ENCODE data around the gene CSF1R.

DNA sequence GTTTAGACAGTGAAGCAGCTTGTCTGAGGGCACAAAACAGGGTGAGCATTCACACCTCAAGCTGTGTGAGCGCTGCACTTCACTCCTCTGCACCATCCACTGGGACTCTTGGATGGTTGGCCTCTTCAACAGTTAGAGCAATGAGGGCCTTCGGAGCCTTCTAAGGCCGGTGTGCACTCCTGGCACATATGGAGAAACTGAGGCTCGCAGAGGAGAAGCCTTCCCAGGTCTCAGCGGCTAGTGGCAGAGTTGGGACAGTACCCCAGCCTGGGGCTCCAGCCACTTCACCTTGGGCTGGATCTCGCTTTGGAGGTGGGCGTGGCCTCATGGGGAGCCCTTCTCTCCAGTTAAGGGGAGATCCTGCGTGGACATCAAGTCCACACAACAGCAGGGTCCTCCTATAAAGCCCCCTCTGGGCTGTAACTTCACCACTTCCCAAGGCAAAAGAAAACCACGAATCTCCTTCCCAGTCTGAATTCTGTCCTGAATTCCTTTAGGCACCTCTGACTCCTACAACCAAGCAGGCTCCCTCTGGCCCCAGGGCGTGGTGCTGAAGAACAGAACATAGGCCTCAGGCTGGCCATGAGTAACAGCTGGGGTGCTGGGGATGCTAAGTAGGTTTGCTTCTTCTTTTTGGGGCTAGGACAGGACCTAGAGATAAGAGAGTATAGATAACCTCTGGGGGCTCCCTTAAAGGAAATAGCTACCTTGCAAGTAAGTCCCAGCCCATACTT lies 30.5 kb upstream of the CSF1R start:
- TF ChIP-seq, protein P1, sequence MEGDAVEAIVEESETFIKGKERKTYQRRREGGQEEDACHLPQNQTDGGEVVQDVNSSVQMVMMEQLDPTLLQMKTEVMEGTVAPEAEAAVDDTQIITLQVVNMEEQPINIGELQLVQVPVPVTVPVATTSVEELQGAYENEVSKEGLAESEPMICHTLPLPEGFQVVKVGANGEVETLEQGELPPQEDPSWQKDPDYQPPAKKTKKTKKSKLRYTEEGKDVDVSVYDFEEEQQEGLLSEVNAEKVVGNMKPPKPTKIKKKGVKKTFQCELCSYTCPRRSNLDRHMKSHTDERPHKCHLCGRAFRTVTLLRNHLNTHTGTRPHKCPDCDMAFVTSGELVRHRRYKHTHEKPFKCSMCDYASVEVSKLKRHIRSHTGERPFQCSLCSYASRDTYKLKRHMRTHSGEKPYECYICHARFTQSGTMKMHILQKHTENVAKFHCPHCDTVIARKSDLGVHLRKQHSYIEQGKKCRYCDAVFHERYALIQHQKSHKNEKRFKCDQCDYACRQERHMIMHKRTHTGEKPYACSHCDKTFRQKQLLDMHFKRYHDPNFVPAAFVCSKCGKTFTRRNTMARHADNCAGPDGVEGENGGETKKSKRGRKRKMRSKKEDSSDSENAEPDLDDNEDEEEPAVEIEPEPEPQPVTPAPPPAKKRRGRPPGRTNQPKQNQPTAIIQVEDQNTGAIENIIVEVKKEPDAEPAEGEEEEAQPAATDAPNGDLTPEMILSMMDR (conservative IDR thresholded peaks at IDR 0.05; ENCODE audit: low read depth, low read length) = no peak
- TF ChIP-seq EZH2 (IDR thresholded peaks at IDR 0.05; ENCODE audit: borderline replicate concordance, low read depth, low read length, poor library complexity, severe bottlenecking) = no peak
